Tibial nerve (tissue), 4 donors: ENCODE results near the gene CEP43. TPM values are rescaled to one million over a fixed set of nuclear protein-coding genes. Genes with fewer than 3 reads are reported as not detected.
"Not testable (repeated sequence)": the region's sequence is repeated elsewhere in the genome, so short reads cannot be mapped to it uniquely, and the experiment has no call there.

Source experiments
- DNase-seq, 2 donors: peaks; one replicate each; pipeline ENCODE4 v3.0.0-alpha.2; 2019; ENCODE audit warnings: low spot score in 2 of 2
- H3K27ac ChIP-seq, 4 donors: fragments of 200-600 bp; sonication (generic) in 3 of 4; one replicate each; pipeline ENCODE4 v1.5.1; 2017 to 2019; ENCODE audit warnings: mild to moderate bottlenecking in 1 of 4
- H3K27me3 ChIP-seq, 2 donors: fragments of 200-600 bp; sonication (generic) in 1 of 2; one replicate each; pipeline versions ENCODE4 v1.5.1 to v1.6.0; 2017 to 2019
- H3K36me3 ChIP-seq, 3 donors: fragments of 200-600 bp; sonication (generic); one replicate each; pipeline ENCODE4 v1.5.1; 2018 to 2019
- H3K4me1 ChIP-seq, 4 donors: fragments of 200-600 bp; sonication (generic) in 3 of 4; one replicate each; pipeline ENCODE4 v1.5.1; 2017 to 2019
- H3K4me3 ChIP-seq, 4 donors: fragments of 200-600 bp; sonication (generic) in 3 of 4; one replicate each; pipeline ENCODE4 v1.5.1; 2017 to 2019; ENCODE audit warnings: mild to moderate bottlenecking in 1 of 4, moderate library complexity in 1 of 4
- H3K9me3 ChIP-seq, 4 donors: fragments of 200-600 bp; sonication (generic) in 3 of 4; one replicate each; pipeline ENCODE4 v1.5.1; 2017 to 2019
- EP300 ChIP-seq, 2 donors: sonication (generic); formaldehyde crosslinking; IDR thresholded peaks; one replicate each; pipeline ENCODE4 v1.6.1; 2017; ENCODE audit warnings: antibody characterized with exemption in 2 of 2, mild to moderate bottlenecking in 1 of 2
- POLR2A ChIP-seq, 2 donors: fragments of 450-650 bp; IDR thresholded peaks; one replicate each; pipeline ENCODE4 v1.6.1; 2017; ENCODE audit warnings: antibody characterized with exemption in 2 of 2, mild to moderate bottlenecking in 2 of 2, moderate library complexity in 2 of 2
- WGBS, 2 donors: methylation state at CpG; one replicate each; pipeline ENCODE4 v1.1.5; 2018; 5-methylcytosine and 5-hydroxymethylcytosine counted together
- total RNA-seq, 4 donors: library from RNA; depleted of rRNA; stranded (reverse); fragments of >200 nt; gene quantifications; one replicate each; pipeline ENCODE4 v1.1.0, GENCODE V29; 2016
- TF ChIP-seq, protein P1 (sequence below), 5 experiments: fragments of 200-600 bp in 3 of 5; fragments of 450-650 bp in 2 of 5; sonication (generic) in 3 of 5; IDR thresholded peaks; one replicate each; pipeline ENCODE4 v1.5.1; 2016 to 2019; ENCODE audit warnings: antibody characterized with exemption in 5 of 5, mild to moderate bottlenecking in 3 of 5, moderate library complexity in 2 of 5

The CEP43 gene, protein sequence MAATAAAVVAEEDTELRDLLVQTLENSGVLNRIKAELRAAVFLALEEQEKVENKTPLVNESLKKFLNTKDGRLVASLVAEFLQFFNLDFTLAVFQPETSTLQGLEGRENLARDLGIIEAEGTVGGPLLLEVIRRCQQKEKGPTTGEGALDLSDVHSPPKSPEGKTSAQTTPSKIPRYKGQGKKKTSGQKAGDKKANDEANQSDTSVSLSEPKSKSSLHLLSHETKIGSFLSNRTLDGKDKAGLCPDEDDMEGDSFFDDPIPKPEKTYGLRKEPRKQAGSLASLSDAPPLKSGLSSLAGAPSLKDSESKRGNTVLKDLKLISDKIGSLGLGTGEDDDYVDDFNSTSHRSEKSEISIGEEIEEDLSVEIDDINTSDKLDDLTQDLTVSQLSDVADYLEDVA
- total RNA-seq, result 10 to 100 TPM; 14.0 to 23.7 (median 23.2) TPM

DNA sequence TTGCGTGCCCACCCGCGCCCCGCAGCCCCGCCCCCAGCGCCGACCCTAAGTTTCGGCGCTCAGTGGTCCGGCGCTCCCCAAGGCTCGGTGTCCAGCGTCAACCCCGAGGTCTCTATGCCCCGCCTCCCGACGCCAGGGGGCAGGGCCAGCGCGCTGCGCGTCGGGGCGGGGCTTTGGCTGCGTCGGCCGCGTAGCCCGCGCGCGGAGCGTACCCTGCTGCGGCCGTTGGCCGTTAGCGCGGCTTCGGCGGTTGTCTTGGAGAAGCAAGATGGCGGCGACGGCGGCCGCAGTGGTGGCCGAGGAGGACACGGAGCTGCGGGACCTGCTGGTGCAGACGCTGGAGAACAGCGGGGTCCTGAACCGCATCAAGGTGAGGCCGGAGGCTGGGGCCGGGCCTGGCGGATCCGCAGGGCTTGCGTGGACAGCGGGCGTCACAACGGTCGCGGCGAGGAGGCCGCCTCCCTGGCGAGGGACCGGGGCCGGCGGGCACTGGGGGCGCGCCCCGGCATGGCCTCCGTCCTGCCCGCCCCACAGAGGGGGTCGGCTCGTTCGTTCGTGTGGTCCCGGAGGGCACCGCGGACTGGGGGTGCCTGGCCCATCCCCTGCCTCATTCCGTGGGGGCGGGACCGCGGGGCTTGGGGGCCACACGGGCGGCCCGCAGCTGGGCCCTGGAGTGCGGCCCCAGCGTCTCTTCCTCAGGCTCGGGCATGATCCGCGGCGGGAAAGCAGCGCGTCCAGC, at the start of gene CEP43:
Gene CEP43 (plus strand): TSS at position 253 of the 739 bp plus-strand sequence. CDS start 16 bp downstream, at position 269.
- H3K27me3 ChIP-seq, result no peaks in the 10 kb centered on the region
- no peaks in the 10 kb centered on the region for H3K9me3 ChIP-seq
- H3K4me1 ChIP-seq, result peaks cover 0 to 30% (median 8%) of the 10 kb centered on the region in 4 donors
- 0 to 1% methylated on average over 22 to 33 of the region's 93 CpGs for WGBS, 2 donors
- peak within 1 kb of the TSS; percentile 71 to 98 (median 84) for H3K4me3 ChIP-seq
- H3K36me3 ChIP-seq, result peaks cover 0 to 6% (median 0%) of the 10 kb centered on the region in 3 donors
- peak in 1 of 2 donors; percentile 63 for TF ChIP-seq EP300 (IDR thresholded peaks at IDR 0.05)
- TF ChIP-seq, protein P1, sequence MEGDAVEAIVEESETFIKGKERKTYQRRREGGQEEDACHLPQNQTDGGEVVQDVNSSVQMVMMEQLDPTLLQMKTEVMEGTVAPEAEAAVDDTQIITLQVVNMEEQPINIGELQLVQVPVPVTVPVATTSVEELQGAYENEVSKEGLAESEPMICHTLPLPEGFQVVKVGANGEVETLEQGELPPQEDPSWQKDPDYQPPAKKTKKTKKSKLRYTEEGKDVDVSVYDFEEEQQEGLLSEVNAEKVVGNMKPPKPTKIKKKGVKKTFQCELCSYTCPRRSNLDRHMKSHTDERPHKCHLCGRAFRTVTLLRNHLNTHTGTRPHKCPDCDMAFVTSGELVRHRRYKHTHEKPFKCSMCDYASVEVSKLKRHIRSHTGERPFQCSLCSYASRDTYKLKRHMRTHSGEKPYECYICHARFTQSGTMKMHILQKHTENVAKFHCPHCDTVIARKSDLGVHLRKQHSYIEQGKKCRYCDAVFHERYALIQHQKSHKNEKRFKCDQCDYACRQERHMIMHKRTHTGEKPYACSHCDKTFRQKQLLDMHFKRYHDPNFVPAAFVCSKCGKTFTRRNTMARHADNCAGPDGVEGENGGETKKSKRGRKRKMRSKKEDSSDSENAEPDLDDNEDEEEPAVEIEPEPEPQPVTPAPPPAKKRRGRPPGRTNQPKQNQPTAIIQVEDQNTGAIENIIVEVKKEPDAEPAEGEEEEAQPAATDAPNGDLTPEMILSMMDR (IDR thresholded peaks at IDR 0.05), result peak in 4 of 5 experiments; percentile 15 to 47 (median 30)
- peak in 1 of 2 donors; percentile 48 for TF ChIP-seq POLR2A (IDR thresholded peaks at IDR 0.05)
- DNase-seq, result peak; percentile 87
- peak within 1 kb of the TSS; percentile 33 to 87 (median 80) for H3K27ac ChIP-seq

DNA sequence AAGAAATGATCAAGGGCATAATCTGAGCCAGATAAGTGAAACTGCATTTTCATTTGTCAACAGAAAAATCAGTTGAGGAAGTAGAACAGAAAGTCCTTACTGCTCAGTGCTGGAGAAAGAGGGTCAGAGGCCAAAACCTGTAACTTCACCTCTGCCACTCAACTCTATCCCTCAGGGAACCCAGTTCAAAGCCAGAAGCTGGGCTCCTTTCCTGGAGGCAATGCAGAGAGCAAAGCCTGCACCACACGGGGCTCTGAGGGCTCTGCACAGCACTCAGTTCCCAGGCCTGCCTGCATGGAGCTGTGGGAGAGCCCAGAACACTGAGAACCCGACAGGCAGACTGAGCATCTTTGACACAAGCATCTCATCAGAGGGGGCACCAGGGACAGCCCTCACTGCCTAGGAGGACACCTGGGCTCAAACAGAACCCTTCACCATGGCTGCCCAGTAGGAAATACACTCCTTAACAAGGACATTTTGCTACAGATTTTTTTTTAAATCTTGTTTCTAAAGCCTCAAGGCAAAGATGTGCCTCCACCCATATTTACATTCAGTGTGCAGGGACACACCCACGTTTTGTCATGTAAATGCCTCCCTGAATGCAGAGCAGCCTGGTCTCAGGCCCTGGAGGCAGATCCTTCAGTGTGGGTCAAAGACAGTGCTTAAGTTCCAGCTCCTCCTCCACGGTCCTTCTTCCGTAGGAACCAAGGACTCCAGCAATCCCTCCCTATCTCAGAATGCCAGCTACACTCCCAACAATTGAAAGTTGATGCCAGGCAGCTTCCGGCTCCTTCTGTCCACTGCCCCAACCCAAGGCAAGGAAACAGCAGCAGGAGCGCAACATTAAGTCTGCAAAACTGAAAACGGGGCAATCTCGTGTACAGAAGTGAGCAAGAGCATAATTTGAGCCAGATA, 49.4 kb upstream of the CEP43 start:
- WGBS, 2 donors, result 64 to 67% methylated on average over 9 of the region's 9 CpGs
- no peaks in the 10 kb centered on the region for H3K9me3 ChIP-seq
- TF ChIP-seq POLR2A (IDR thresholded peaks at IDR 0.05), result no peak
- TF ChIP-seq, protein P1 (IDR thresholded peaks at IDR 0.05), result no peak
- no peak for TF ChIP-seq EP300 (IDR thresholded peaks at IDR 0.05)
- H3K27me3 ChIP-seq, result no peaks in the 10 kb centered on the region
- H3K36me3 ChIP-seq, result peaks cover 0 to 39% (median 11%) of the 10 kb centered on the region in 3 donors
- H3K4me3 ChIP-seq, result no peak overlapping the region
- peak overlapping the region in 3 of 4 donors; percentile 16 to 77 (median 58) for H3K27ac ChIP-seq
- H3K4me1 ChIP-seq, result peaks cover 0 to 14% (median 3%) of the 10 kb centered on the region in 4 donors
- no peak for DNase-seq

DNA sequence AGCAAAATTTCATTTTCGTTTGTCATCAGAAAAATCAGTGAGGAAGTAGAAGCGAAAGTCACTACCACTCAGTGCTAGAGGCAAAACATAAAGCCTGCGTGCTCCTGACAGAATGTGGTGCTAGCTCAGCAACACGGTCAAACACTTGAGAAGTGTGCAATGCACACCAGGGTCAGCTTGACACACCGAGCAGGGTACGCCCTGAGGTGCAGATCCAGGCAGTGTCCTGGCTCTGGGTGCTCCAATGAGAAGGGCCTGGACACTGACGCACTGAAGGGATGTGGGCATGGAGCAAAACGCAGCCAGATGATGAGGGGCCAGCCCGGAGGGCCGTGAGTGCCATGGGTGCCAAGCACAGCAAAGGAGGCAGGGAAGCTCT, 48.8 kb upstream of the CEP43 start:
- WGBS, 2 donors, result 76 to 82% methylated on average over 10 of the region's 10 CpGs
- TF ChIP-seq EP300 (IDR thresholded peaks at IDR 0.05) (peak in 1 of 2 donors; percentile 30), POLR2A (IDR thresholded peaks at IDR 0.05) (no peak)
- H3K9me3 ChIP-seq, result no peaks in the 10 kb centered on the region
- peaks cover 0 to 35% (median 11%) of the 10 kb centered on the region in 3 donors for H3K36me3 ChIP-seq
- H3K27me3 ChIP-seq, result no peaks in the 10 kb centered on the region
- DNase-seq, result no peak
- H3K4me1 ChIP-seq, result peaks cover 0 to 14% (median 4%) of the 10 kb centered on the region in 4 donors
- H3K27ac ChIP-seq, result peak overlapping the region in 3 of 4 donors; percentile 31 to 65 (median 58)
- no peak overlapping the region for H3K4me3 ChIP-seq

DNA sequence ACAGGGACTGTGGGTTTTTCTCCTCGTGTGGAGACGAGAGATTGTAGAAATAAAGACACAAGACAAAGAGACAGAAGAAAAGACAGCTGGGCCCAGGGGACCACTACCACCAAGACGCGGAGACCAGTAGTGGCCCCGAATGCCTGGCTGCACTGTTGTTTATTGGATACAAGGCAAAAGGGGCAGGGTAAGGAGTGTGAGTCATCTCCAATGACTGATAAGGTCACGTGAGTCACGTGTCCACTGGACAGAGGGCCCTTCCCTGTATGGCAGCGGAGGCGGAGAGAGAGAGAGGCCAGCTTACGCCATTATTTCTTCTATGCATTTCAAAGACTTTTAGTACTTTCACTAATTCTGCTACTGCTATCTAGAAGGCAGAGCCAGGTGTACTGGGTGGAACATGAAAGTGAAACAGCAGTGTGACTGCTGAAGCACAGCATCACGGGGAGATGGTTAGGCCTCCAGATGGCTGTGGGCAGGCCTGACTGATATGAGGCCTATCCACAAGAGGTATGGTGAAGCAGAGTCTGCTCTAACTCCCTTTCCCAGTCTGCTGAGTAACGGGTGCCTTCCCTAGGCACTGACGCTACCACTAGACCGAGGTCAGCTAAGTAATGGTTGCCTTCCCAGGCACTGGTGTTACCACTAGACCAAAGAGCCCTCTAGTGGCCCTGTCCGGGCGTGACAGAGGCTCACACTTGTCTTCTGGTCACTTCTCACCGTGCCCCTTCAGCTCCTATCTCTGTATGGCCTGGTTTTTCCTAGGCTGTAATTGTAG, 48.1 kb upstream of the CEP43 start:
- Histone ChIP-seq H3K36me3 (peaks cover 0 to 29% (median 11%) of the 10 kb centered on the region in 3 donors), H3K4me3 (peak overlapping the region in 2 of 4 donors; percentile 1 to 12), H3K27ac (peak overlapping the region in 3 of 4 donors; percentile 31 to 65 (median 58)), H3K4me1 (peaks cover 0 to 14% (median 10%) of the 10 kb centered on the region in 4 donors)
- not testable (repeated sequence) for H3K27me3 ChIP-seq, H3K9me3 ChIP-seq
- peak; percentile 69 to 78 for DNase-seq
- TF ChIP-seq, protein P1 (IDR thresholded peaks at IDR 0.05), result peak in 4 of 5 experiments; percentile 38 to 61 (median 46)
- 75 to 80% methylated on average over 17 of the region's 17 CpGs for WGBS, 2 donors
